Measurements from ENCODE around the gene TAMALIN.

DNA sequence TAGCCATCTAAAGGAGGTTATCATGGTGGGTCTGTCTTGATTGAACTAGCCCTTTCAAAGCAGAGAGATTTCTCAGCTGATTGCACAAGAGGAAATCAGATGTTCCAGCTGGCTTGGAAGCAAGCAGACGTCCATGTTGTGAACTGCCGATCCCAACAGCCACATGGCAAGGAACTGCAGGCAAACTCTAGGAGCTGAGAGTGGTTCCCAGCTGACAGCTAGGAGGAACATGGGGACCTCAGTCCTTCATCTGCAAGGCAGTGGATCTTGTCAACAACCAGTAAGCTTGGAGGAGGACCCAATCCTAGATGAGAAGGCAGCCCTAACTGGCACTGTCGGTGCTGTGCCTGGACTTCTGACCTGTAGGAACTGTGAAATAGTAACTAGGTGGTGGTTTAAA, 47.5 kb upstream of the TAMALIN start:
- TF ChIP-seq CTCF (IDR thresholded peaks at IDR 0.05) (no peak), POLR2A (IDR thresholded peaks at IDR 0.05) (no peak)

Measured in thyroid gland (tissue), 4 donors.